PFSK-1 (cell line): Measurements from ENCODE around the gene SIGMAR1.

ENCODE experiments used
- FOXP2 ChIP-seq: optimal IDR thresholded peaks from 2 replicates; pipeline ENCODE3; 2011; ENCODE audit warnings: borderline replicate concordance, control low read depth, inconsistent platforms; ENCODE audit not compliant: insufficient read depth; ENCODE audit errors: extremely low read length, extremely low read depth
- POLR2AphosphoS5 ChIP-seq: IDR thresholded peaks from 2 replicates; pipeline ENCODE4 v1.6.1; 2012; ENCODE audit warnings: low read depth, mild to moderate bottlenecking, control low read depth, low read length, moderate library complexity
- REST ChIP-seq, 2 experiments: IDR thresholded peaks; 2 replicates each; pipeline versions ENCODE4 v1.6.1 to v1.8.0; 2011 to 2012; ENCODE audit warnings: low read depth in 2 of 2, low read length in 2 of 2, control low read depth in 1 of 2, inconsistent platforms in 1 of 2, mild to moderate bottlenecking in 1 of 2, moderate library complexity in 1 of 2; ENCODE audit not compliant: insufficient read depth in 1 of 2
- SIN3A ChIP-seq: IDR thresholded peaks from 2 replicates; pipeline ENCODE4 v1.6.1; 2012; ENCODE audit warnings: mild to moderate bottlenecking, low read length, moderate library complexity, borderline replicate concordance; ENCODE audit not compliant: insufficient read depth
- TAF1 ChIP-seq: IDR thresholded peaks from 2 replicates; pipeline ENCODE4 v1.6.1; 2012; ENCODE audit warnings: low read length, control low read depth, borderline replicate concordance; ENCODE audit not compliant: insufficient read depth

The SIGMAR1 gene

GRCh38 chr9:34655394-34655793 lies 17.8 kb upstream of the SIGMAR1 start:
- no peak for TF ChIP-seq SIN3A
- no peak for TF ChIP-seq TAF1
- TF ChIP-seq FOXP2, result no peak
- TF ChIP-seq REST (IDR thresholded peaks at IDR 0.05; ENCODE audit: insufficient read depth in 1 of 2, low read depth in 2 of 2, low read length in 2 of 2), result no peak
- no peak for TF ChIP-seq POLR2AphosphoS5

GRCh38 chr9:34654323-34655051 lies 16.9 kb upstream of the SIGMAR1 start:
- no peak for TF ChIP-seq REST (IDR thresholded peaks at IDR 0.05; ENCODE audit: insufficient read depth in 1 of 2, low read depth in 2 of 2, low read length in 2 of 2)

DNA sequence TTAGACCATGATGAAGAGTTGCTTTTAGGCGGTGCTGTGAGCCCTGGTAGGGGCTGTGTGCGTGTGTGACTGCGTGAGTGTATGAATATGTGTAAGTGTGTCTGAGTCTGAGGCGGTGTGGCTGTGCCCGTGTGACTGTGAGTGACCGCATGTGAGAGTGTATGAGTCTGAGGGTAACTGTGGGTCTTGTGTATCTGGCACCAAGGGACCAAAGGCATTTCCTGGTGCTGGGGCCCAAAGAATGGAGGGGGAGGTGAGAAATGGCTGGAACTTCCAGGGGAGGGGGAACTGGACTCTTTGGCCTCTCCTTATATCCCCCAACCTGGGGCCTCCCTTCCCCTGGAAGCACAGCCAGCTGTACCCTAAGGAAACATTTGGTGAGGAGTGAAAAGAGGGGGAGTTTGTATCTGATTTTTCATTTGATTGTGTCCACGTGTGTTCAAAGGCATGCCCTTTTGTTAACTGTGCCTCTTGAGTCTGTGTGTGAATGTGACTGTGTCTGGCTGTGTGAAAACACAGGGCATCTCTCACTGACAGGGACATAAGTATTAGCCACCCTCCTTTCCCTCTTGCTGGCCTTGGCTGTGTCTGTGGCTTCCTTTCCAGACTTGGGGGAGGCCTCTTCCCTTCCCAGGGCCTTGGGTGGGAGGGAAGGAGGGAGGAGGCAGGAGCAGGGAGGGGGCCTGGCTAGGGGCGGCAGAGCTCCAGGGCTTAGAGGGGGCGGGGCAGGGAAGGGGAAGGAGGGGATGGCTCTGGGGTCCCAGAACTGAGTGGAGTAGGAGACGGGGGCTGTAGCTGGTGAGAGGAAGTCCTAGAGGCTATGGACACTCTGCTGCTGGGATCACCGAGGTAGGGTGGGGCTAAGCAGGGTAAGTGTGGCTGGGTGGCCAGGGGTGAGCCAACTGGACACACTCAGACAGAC lies 15.8 kb upstream of the SIGMAR1 start:
- TF ChIP-seq SIN3A (no peak), TAF1 (no peak), FOXP2 (no peak), REST (IDR thresholded peaks at IDR 0.05; ENCODE audit: insufficient read depth in 1 of 2, low read depth in 2 of 2, low read length in 2 of 2) (no peak), POLR2AphosphoS5 (no peak)

DNA sequence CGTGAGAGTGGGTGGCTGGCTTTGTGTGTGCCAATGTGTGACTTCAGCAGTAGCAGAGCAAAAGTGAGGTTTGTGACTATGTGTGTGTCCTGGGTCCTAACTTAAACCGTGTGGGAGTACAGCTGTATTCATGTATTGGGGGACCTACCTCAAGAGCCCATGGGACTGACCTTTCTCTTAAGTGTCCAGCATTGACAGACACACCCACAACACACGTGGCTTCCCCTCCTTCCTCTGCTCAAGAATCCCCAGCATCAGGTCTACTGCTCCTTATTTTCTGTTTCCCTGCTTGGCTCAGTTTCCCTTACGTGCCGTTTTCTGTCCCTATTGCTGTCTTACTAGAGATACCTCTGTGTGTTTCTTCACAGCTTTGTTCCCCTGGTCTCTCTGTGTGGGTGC lies 15.0 kb upstream of the SIGMAR1 start:
- TF ChIP-seq REST (IDR thresholded peaks at IDR 0.05; ENCODE audit: insufficient read depth in 1 of 2, low read depth in 2 of 2, low read length in 2 of 2) (no peak), FOXP2 (no peak), SIN3A (no peak)
